ENCODE measurements around the gene MTO1. TPM values are rescaled to one million over a fixed set of nuclear protein-coding genes. Genes with fewer than 3 reads are reported as not detected.
"Not testable (repeated sequence)": the region's sequence is repeated elsewhere in the genome, so short reads cannot be mapped to it uniquely, and the experiment has no call there.

Gene MTO1
- total RNA-seq, 1 experiment from 2014 or later: 32.4 TPM

DNA sequence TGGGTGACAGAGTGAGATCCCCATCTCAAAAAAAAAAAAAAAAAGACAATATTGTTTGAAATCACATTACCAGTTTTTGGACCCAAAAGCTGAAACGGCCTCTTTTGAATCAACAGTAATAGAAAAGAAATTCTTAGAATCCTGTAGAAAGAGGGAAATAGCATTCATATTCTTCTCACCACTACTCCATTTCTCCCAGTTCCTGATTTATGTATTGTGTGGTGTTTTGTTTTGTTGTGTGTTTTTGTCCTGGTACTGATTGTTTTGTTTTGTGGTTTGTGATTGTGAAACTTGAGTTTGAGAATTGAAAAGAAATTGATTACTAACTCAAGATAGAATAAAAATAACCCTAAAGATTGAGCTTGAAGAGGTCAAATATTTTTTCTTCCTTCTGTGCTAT is 85.5 kb downstream of the MTO1 start:
- Mint-ChIP-seq H3K36me3 (no peaks in the 10 kb centered on the region), H3K4me1 (no peaks in the 10 kb centered on the region), H3K27ac (no peak overlapping the region), H3K27me3 (ENCODE audit: low read depth) (no peaks in the 10 kb centered on the region), H3K4me3 (no peak overlapping the region), H3K9me3 (no peaks in the 10 kb centered on the region)
- ChIA-PET POLR2A (no interaction called here), CTCF (interaction anchor here (0.7 to 4.3 kb wide), 2 partner anchors 11 to 203 kb away, joined by 3 to 41 read pairs; no protein-coding TSS in a partner anchor)
- TF ChIP-seq ZNF121 (CRISPR knock-in tag; IDR thresholded peaks at IDR 0.05): no peak
- no peak for TF ChIP-seq ZNF396 (CRISPR knock-in tag; IDR thresholded peaks at IDR 0.05; ENCODE audit: borderline replicate concordance)
- TF ChIP-seq, protein P1, sequence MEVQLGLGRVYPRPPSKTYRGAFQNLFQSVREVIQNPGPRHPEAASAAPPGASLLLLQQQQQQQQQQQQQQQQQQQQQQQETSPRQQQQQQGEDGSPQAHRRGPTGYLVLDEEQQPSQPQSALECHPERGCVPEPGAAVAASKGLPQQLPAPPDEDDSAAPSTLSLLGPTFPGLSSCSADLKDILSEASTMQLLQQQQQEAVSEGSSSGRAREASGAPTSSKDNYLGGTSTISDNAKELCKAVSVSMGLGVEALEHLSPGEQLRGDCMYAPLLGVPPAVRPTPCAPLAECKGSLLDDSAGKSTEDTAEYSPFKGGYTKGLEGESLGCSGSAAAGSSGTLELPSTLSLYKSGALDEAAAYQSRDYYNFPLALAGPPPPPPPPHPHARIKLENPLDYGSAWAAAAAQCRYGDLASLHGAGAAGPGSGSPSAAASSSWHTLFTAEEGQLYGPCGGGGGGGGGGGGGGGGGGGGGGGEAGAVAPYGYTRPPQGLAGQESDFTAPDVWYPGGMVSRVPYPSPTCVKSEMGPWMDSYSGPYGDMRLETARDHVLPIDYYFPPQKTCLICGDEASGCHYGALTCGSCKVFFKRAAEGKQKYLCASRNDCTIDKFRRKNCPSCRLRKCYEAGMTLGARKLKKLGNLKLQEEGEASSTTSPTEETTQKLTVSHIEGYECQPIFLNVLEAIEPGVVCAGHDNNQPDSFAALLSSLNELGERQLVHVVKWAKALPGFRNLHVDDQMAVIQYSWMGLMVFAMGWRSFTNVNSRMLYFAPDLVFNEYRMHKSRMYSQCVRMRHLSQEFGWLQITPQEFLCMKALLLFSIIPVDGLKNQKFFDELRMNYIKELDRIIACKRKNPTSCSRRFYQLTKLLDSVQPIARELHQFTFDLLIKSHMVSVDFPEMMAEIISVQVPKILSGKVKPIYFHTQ (CRISPR knock-in tag; IDR thresholded peaks at IDR 0.05): no peak
- TF ChIP-seq, protein P2, sequence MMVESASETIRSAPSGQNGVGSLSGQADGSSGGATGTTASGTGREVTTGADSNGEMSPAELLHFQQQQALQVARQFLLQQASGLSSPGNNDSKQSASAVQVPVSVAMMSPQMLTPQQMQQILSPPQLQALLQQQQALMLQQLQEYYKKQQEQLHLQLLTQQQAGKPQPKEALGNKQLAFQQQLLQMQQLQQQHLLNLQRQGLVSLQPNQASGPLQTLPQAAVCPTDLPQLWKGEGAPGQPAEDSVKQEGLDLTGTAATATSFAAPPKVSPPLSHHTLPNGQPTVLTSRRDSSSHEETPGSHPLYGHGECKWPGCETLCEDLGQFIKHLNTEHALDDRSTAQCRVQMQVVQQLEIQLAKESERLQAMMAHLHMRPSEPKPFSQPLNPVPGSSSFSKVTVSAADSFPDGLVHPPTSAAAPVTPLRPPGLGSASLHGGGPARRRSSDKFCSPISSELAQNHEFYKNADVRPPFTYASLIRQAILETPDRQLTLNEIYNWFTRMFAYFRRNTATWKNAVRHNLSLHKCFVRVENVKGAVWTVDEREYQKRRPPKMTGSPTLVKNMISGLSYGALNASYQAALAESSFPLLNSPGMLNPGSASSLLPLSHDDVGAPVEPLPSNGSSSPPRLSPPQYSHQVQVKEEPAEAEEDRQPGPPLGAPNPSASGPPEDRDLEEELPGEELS (CRISPR knock-in tag; IDR thresholded peaks at IDR 0.05): no peak
- TF ChIP-seq RELA (CRISPR knock-in tag; IDR thresholded peaks at IDR 0.05; ENCODE audit: borderline replicate concordance): no peak
- TF ChIP-seq, protein P3, sequence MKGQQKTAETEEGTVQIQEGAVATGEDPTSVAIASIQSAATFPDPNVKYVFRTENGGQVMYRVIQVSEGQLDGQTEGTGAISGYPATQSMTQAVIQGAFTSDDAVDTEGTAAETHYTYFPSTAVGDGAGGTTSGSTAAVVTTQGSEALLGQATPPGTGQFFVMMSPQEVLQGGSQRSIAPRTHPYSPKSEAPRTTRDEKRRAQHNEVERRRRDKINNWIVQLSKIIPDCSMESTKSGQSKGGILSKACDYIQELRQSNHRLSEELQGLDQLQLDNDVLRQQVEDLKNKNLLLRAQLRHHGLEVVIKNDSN (CRISPR knock-in tag; IDR thresholded peaks at IDR 0.05): no peak
- no peak for TF ChIP-seq CREM (CRISPR knock-in tag; IDR thresholded peaks at IDR 0.05)
- no peak for TF ChIP-seq ZNF671 (CRISPR knock-in tag; IDR thresholded peaks at IDR 0.05)
- DNase-seq (ENCODE audit: low spot score): no peak
- no peak for ATAC-seq

DNA sequence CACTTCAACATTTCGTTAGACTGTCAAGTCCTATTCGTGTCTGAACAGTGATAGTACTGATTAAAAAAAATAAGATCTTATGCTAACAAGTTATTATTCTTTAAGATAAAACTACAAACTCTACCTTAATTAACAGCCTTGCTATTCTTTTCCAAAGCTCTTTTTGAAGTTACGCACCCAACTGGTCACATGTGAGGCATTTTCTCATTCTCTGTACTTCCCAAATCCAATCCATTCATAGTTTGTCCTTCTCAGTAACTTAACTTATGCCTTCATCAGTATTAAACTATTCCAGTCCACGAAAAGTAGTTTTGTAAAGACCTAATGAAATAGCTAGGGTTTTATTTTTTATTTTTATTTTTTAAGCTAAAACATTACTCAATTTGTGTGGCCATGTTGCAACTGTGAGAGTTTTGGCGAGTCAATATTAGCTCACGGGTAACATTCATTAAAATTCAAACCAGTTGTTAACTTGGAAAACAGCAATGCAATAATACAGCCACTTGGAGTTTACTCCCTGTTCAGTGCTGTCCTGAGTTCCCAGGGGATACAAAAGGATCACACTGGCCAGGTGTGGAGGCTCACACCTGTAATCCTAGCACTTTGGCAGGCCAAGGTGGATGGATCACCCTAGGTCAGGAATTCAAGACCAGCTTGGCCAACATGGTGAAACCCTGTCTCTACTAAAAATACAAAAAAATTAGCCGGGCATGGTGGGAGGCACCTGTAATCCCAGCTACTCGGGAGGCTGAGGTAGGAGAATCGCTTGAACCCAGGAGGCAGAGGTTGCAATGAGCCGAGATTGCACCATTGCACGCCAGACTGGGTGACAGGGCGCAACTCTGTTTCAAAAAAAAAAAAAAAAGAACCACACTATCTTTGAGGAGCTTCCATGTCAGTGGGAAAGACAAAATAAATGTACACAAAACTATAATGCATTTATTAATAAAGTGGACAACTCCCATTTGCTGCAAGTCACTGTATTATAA is 87.2 kb downstream of the MTO1 start:
- ChIA-PET CTCF (interaction anchor here (0.5 to 4.3 kb wide), 24 partner anchors 9 to 239 kb away, joined by 3 to 41 read pairs (median 4); partner anchors contain the start of genes CGAS, MTO1 and SLC17A5), POLR2A (interaction anchor here (1.3 to 1.5 kb wide), 2 partner anchors 12 to 28 kb away, joined by 4 to 8 read pairs; partner anchors contain the start of gene EEF1A1)
- no peak for DNase-seq (ENCODE audit: low spot score)
- Mint-ChIP-seq H3K27me3 (ENCODE audit: low read depth) (no peaks in the 10 kb centered on the region), H3K4me1 (no peaks in the 10 kb centered on the region), H3K9me3 (no peaks in the 10 kb centered on the region), H3K4me3 (no peak overlapping the region), H3K27ac (no peak overlapping the region), H3K36me3 (no peaks in the 10 kb centered on the region)
- TF ChIP-seq ZNF121 (CRISPR knock-in tag; IDR thresholded peaks at IDR 0.05) (no peak), RORB (CRISPR knock-in tag; IDR thresholded peaks at IDR 0.05) (no peak), MYBL2 (CRISPR knock-in tag; IDR thresholded peaks at IDR 0.05) (no peak), MXD4 (CRISPR knock-in tag; IDR thresholded peaks at IDR 0.05; ENCODE audit: borderline replicate concordance) (no peak), ETV6 (CRISPR knock-in tag; IDR thresholded peaks at IDR 0.05) (no peak), ATF1 (CRISPR knock-in tag; IDR thresholded peaks at IDR 0.05) (no peak), SOX15 (CRISPR knock-in tag; IDR thresholded peaks at IDR 0.05) (no peak)
- TF ChIP-seq, protein P4, sequence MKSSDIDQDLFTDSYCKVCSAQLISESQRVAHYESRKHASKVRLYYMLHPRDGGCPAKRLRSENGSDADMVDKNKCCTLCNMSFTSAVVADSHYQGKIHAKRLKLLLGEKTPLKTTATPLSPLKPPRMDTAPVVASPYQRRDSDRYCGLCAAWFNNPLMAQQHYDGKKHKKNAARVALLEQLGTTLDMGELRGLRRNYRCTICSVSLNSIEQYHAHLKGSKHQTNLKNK (CRISPR knock-in tag; IDR thresholded peaks at IDR 0.05): no peak
- TF ChIP-seq, protein P1 (CRISPR knock-in tag; IDR thresholded peaks at IDR 0.05): no peak
- ATAC-seq: no peak

DNA sequence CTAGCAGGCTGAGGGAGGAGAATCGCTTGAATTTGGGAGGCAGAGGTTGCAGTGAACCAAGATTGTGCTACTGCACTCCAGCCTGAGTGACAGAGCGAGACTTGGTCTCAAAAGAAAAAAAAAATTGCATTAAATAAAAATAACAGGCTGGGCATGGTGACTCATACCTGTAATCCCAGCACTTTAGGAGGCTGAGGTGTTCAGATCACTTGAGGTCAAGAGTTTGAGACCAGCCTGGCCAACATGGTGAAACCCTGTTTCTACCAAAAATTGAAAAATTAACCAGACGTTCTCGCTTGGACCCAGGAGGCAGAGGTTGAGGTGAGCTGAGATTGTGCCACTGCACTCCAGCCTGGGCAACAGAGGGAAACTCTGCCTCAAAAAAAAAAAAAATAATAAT is 89.6 kb downstream of the MTO1 start:
- ATAC-seq; H3K4me1 Mint-ChIP-seq; H3K36me3 Mint-ChIP-seq; POLR2A ChIA-PET; H3K27ac Mint-ChIP-seq; H3K27me3 Mint-ChIP-seq (ENCODE audit: low read depth); H3K4me3 Mint-ChIP-seq; H3K9me3 Mint-ChIP-seq; DNase-seq (ENCODE audit: low spot score): not testable (repeated sequence)
- CTCF ChIA-PET: interaction anchor here (0.6 kb wide), 1 partner anchor 76 kb away, joined by 4 read pairs; no protein-coding TSS in a partner anchor

Measured in WTC11 (cell line).